ENCODE measurements around the gene SMIM28. TPM values are rescaled to one million over a fixed set of nuclear protein-coding genes. Genes with fewer than 3 reads are reported as not detected.

SMIM28 gene
- total and polyA plus RNA-seq, 9 of the 15 experiments (the other 6 are each of a cell fraction or from before 2014, with no cell fraction given), result not detected

- TF ChIP-seq THAP12 (CRISPR knock-in tag; IDR thresholded peaks at IDR 0.05), result no peak
- TF ChIP-seq CHCHD3 (CRISPR knock-in tag; IDR thresholded peaks at IDR 0.05), result no peak
- peak; percentile 33 for TF ChIP-seq BRD9 (IDR thresholded peaks at IDR 0.05; ENCODE audit: low read depth, partially characterized antibody)
- no peak for TF ChIP-seq NCOA6 (IDR thresholded peaks at IDR 0.05)
- TF ChIP-seq NFIX (CRISPR knock-in tag; IDR thresholded peaks at IDR 0.05; ENCODE audit: low read depth), result no peak
- peak; percentile 42; the same call in 1 of the 2 replicates for TF ChIP-seq L3MBTL2 (IDR thresholded peaks at IDR 0.05)
- no peak for TF ChIP-seq PBX2 (CRISPR knock-in tag; IDR thresholded peaks at IDR 0.05; ENCODE audit: low read depth)
- peak; percentile 26; the same call in 1 of the 2 replicates for TF ChIP-seq PBX2 (tag; conservative IDR thresholded peaks at IDR 0.05; ENCODE audit: low read depth)
- peak; percentile 89 for TF ChIP-seq CEBPG (CRISPR knock-in tag; IDR thresholded peaks at IDR 0.05)
- TF ChIP-seq CEBPG (tag; conservative IDR thresholded peaks at IDR 0.05 in 1 of 2, IDR thresholded peaks at IDR 0.05 in 1 of 2), result peak; percentile 96 to 97
- TF ChIP-seq RBFOX2 (IDR thresholded peaks at IDR 0.05; ENCODE audit: low read depth, low read length), result no peak
Measured at GRCh38 chr6:138393871-138394783, 16.4 kb downstream of the SMIM28 start (continued).
